ENCODE data around the gene APRT.
"Not testable (repeated sequence)": the region's sequence is repeated elsewhere in the genome, so short reads cannot be mapped to it uniquely, and the experiment has no call there.

APRT gene

GRCh38 chr16:88806491-88807111 lies 5.1 kb downstream of the APRT start:
- DNase-seq: no peak

GRCh38 chr16:88805887-88806393 lies 5.8 kb downstream of the APRT start:
- DNase-seq: no peak

GRCh38 chr16:88805340-88805715 lies 6.4 kb downstream of the APRT start:
- no peak for DNase-seq

- DNase-seq: no peak
These were observed 7.0 kb downstream of the APRT start for GRCh38 chr16:88804552-88805339.

- no peak for DNase-seq
These were observed 7.6 kb downstream of the APRT start for GRCh38 chr16:88804173-88804551.

GRCh38 chr16:88803264-88803987 lies 8.3 kb downstream of the APRT start, which contains the start of gene CDT1:
TSS of gene CDT1 (plus strand) at chr16:88803789. CDS start at chr16:88803832, 43 bp downstream.
- DNase-seq: peak; percentile 85

GRCh38 chr16:88800277-88800592 lies 11.5 kb downstream of the APRT start:
- no peak for DNase-seq

- DNase-seq: no peak
These were observed 12.0 kb downstream of the APRT start for GRCh38 chr16:88799569-88800276.

- no peak for DNase-seq
These were observed 12.8 kb downstream of the APRT start for GRCh38 chr16:88798772-88799455.

GRCh38 chr16:88798073-88798472 lies 13.7 kb downstream of the APRT start:
- no peak for DNase-seq

GRCh38 chr16:88796278-88796677 lies 15.4 kb downstream of the APRT start:
- no peak for DNase-seq

GRCh38 chr16:88793251-88793954 lies 18.3 kb downstream of the APRT start:
- DNase-seq: no peak

GRCh38 chr16:88792668-88793250 lies 19.0 kb downstream of the APRT start:
- DNase-seq: no peak

GRCh38 chr16:88792078-88792550 lies 19.6 kb downstream of the APRT start:
- DNase-seq: no peak

- DNase-seq: no peak
These were observed 21.2 kb downstream of the APRT start for GRCh38 chr16:88790312-88791211.

GRCh38 chr16:88789594-88789993 lies 22.1 kb downstream of the APRT start:
- no peak for DNase-seq

- not testable (repeated sequence) for DNase-seq
These were observed 23.0 kb downstream of the APRT start for GRCh38 chr16:88788749-88789148.

GRCh38 chr16:88787579-88788314 lies 24.0 kb downstream of the APRT start:
- DNase-seq: no peak

Measured in stimulated activated CD4-positive, alpha-beta T cell treated with anti-CD3 and anti-CD28 coated beads, Interleukin-12 subunit alpha, Interleukin-12 subunit beta, amount 100 ng/mL, for 4 hours (primary cell).